ENCODE measurements around the gene RRAGD.

The RRAGD gene

DNA sequence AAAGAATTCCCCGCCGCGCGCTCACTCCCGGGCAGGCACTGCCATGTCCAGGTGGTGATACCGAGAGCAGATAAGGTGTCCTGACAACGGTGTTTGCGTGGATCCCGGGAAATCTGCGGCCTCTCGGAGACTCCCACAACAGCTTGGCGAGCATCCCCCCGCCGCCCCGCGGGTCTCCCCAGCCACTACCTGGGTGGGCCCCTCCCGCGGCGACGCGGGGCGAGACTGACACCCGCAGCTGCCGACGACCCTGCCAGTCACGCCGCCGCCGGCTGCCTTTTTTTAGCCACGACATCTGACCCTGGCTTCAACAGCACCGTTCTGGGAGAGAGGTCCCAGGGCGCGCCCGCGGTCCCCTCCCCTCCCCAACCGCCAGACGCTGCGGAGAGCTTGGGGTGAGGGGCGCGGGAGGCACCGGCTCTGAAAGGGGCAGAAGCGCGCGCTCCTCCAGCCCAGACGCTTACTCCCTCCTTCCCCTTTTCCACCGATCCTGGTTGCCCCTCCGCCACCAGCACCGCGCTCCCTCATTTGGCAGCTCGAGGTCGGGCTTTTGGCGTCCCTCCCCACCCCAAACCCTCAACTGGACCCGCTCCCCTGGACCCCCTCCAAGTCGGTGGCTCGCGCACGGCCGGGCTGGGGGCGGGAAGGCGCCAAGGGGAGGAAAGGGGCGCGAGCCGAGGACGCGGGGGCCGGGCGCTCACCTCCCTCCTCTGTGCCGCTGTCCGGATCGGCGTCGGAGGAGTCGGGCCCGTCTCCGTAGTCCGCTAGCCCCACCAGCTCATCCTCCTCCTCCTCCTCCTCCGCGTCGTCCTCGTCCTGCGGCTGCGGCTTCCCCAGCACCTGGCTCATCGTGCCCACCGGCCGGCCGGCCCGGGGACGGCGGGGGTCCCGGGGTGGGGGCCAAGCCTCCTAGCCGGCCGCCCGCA lies 665 bp downstream of the RRAGD start:
- H3K9ac ChIP-seq (ENCODE audit: low read length in 2 of 2): peak overlapping the region; percentile 36 to 61
- peaks cover 15% of the 10 kb centered on the region for H3K4me1 ChIP-seq (ENCODE audit: control insufficient read depth, insufficient read depth, low read length)
- no peaks in the 10 kb centered on the region for H3K9me3 ChIP-seq (ENCODE audit: control insufficient read depth in 2 of 2, low read length in 2 of 2)
- H3K36me3 ChIP-seq (ENCODE audit: control insufficient read depth in 2 of 2, insufficient read depth in 2 of 2, low read length in 2 of 2): no peaks in the 10 kb centered on the region
- no peaks in the 10 kb centered on the region for H3K27me3 ChIP-seq (ENCODE audit: control insufficient read depth in 1 of 2, insufficient read depth in 2 of 2, low read length in 2 of 2)
- H3K27ac ChIP-seq (ENCODE audit: low read length): peak overlapping the region; percentile 11
- H3K4me3 ChIP-seq (ENCODE audit: low read length in 2 of 2): peak overlapping the region; percentile 67 to 81

DNA sequence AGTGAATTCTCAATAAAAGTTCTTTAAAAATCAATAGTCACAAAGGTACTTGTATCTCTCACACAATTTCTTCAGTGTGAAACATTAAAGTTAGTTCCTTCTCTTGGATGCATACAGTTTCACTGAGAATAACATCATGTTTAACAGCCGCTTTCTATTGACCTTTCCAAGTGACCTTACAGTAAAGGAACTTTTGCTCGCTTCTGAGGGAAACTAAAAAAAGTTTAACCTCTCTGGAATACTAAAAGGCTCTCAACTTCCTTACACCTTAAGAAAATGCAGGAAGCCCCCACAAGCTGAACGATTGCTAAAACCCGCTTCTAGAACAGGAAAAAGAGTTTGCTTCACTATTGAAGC lies 1.3 kb downstream of the RRAGD start:
- Histone ChIP-seq H3K9ac (ENCODE audit: low read length in 2 of 2) (peak overlapping the region; percentile 36 to 61), H3K27ac (ENCODE audit: low read length) (no peak overlapping the region)

DNA sequence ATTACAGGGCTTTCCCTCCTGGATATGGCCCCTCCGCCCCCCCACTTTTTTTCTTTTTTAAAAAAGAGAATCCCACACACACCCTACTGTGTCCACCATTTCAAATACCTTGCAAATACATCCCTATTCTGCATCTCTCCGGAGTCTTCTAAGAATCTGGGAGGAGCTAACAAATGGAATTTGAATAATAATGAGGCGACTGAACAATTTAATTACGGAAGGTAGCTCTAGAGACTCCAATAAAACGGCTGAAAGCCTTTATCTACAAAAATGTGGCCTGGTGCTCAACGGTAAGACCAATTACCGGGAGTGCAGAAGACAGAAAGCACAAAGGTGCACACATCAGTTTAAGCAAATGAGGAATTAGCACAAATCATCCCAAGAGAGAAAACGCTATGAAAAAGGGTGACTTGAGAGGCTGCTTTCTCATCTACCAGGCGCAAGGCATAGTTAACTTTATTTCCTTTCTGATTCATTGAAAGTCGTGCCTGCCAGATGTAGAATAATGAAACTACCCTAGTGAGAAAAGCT lies 1.8 kb downstream of the RRAGD start:
- Histone ChIP-seq H3K27ac (ENCODE audit: low read length) (no peak overlapping the region), H3K4me3 (ENCODE audit: low read length in 2 of 2) (no peak overlapping the region)

More for the DNA sequence above, 1.3 kb downstream of the RRAGD start:
- no peaks in the 10 kb centered on the region for H3K27me3 ChIP-seq (ENCODE audit: control insufficient read depth in 1 of 2, insufficient read depth in 2 of 2, low read length in 2 of 2)
- peaks cover 15% of the 10 kb centered on the region for H3K4me1 ChIP-seq (ENCODE audit: control insufficient read depth, insufficient read depth, low read length)
- H3K4me3 ChIP-seq (ENCODE audit: low read length in 2 of 2): peak overlapping the region; percentile 67 to 81
- H3K9me3 ChIP-seq (ENCODE audit: control insufficient read depth in 2 of 2, low read length in 2 of 2): no peaks in the 10 kb centered on the region
- no peaks in the 10 kb centered on the region for H3K36me3 ChIP-seq (ENCODE audit: control insufficient read depth in 2 of 2, insufficient read depth in 2 of 2, low read length in 2 of 2)

DNA sequence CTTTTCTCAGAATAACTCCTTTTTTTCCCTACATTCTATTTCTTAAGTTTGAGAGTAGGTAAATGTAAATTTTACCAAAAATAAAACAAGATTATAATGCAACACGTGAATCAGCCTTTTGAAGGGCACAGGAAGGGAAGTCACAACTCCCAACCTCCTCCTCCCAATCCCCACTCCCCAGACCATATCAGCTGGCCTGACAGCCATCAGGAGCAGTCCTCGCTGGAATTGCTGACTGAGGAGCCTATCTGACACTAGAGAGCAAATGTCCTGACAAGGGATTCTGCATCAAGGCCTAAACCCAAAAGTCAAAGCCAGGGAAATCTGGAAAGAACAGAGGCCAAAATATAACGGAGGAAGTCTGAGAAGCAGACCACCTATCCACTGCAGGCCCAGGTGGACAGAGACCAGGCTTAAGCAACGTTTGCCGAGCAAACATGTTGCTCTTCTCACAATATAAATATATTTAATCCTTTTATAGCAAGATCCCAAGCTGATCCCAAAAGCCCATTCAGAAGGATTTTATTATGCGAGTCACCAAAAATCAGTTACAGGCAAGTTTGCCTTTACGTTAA lies 2.5 kb downstream of the RRAGD start:
- no peaks in the 10 kb centered on the region for H3K36me3 ChIP-seq (ENCODE audit: control insufficient read depth in 2 of 2, insufficient read depth in 2 of 2, low read length in 2 of 2)
- H3K27ac ChIP-seq (ENCODE audit: low read length): no peak overlapping the region
- no peak overlapping the region for H3K9ac ChIP-seq (ENCODE audit: low read length in 2 of 2)
- H3K4me3 ChIP-seq (ENCODE audit: low read length in 2 of 2): no peak overlapping the region
- no peaks in the 10 kb centered on the region for H3K9me3 ChIP-seq (ENCODE audit: control insufficient read depth in 2 of 2, low read length in 2 of 2)
- peaks cover 15% of the 10 kb centered on the region for H3K4me1 ChIP-seq (ENCODE audit: control insufficient read depth, insufficient read depth, low read length)
- H3K27me3 ChIP-seq (ENCODE audit: control insufficient read depth in 1 of 2, insufficient read depth in 2 of 2, low read length in 2 of 2): no peaks in the 10 kb centered on the region

More for the DNA sequence above, 1.8 kb downstream of the RRAGD start:
- Histone ChIP-seq H3K9me3 (ENCODE audit: control insufficient read depth in 2 of 2, low read length in 2 of 2) (no peaks in the 10 kb centered on the region), H3K27me3 (ENCODE audit: control insufficient read depth in 1 of 2, insufficient read depth in 2 of 2, low read length in 2 of 2) (no peaks in the 10 kb centered on the region), H3K36me3 (ENCODE audit: control insufficient read depth in 2 of 2, insufficient read depth in 2 of 2, low read length in 2 of 2) (no peaks in the 10 kb centered on the region), H3K9ac (ENCODE audit: low read length in 2 of 2) (no peak overlapping the region), H3K4me1 (ENCODE audit: control insufficient read depth, insufficient read depth, low read length) (peaks cover 15% of the 10 kb centered on the region)

DNA sequence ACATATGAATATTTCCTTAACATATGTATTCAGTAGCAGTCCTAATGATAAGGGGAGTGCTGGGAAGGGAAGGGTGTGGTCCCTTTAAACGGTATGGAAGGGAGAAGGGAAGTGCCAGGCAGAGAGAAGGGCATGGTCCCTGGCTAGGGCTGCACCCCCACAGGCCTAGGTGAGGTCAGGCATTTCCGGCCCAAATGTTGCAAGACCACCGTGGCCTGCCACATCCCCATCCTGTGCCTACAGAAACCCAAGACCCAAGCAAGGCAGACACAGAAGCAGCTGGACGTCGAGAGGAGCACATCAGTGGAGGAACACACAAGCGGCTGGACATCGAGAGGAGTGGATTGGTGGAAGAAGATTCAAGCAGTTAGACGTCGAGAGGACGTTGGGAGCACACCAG lies 5.9 kb downstream of the RRAGD start:
- Histone ChIP-seq H3K9me3 (ENCODE audit: control insufficient read depth in 2 of 2, low read length in 2 of 2) (no peaks in the 10 kb centered on the region), H3K9ac (ENCODE audit: low read length in 2 of 2) (no peak overlapping the region), H3K27ac (ENCODE audit: low read length) (no peak overlapping the region), H3K4me1 (ENCODE audit: control insufficient read depth, insufficient read depth, low read length) (peaks cover 3% of the 10 kb centered on the region), H3K27me3 (ENCODE audit: control insufficient read depth in 1 of 2, insufficient read depth in 2 of 2, low read length in 2 of 2) (no peaks in the 10 kb centered on the region), H3K4me3 (ENCODE audit: low read length in 2 of 2) (no peak overlapping the region), H3K36me3 (ENCODE audit: control insufficient read depth in 2 of 2, insufficient read depth in 2 of 2, low read length in 2 of 2) (no peaks in the 10 kb centered on the region)

DNA sequence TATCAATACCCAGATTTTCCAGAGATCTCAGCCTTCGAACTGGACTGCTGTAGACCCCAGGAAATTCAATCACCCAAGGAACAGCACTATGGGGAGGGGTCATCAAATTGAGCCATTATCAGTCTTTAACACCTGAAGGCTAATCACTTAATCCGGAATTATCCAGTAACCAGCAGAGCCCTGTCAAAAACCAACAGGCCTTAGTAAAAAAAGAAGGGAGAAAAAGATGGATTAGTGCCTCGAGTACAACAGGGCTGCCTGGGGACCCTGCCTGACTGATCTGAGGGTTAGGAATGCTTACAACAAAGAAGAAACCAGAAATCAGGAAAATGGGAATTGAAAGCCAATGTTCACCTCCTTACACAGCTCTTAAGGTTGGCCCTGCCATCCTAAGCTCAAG lies 7.6 kb downstream of the RRAGD start:
- no peaks in the 10 kb centered on the region for H3K27me3 ChIP-seq (ENCODE audit: control insufficient read depth in 1 of 2, insufficient read depth in 2 of 2, low read length in 2 of 2)
- H3K27ac ChIP-seq (ENCODE audit: low read length): no peak overlapping the region
- H3K4me1 ChIP-seq (ENCODE audit: control insufficient read depth, insufficient read depth, low read length): no peaks in the 10 kb centered on the region
- H3K4me3 ChIP-seq (ENCODE audit: low read length in 2 of 2): no peak overlapping the region
- no peak overlapping the region for H3K9ac ChIP-seq (ENCODE audit: low read length in 2 of 2)
- no peaks in the 10 kb centered on the region for H3K9me3 ChIP-seq (ENCODE audit: control insufficient read depth in 2 of 2, low read length in 2 of 2)
- no peaks in the 10 kb centered on the region for H3K36me3 ChIP-seq (ENCODE audit: control insufficient read depth in 2 of 2, insufficient read depth in 2 of 2, low read length in 2 of 2)

DNA sequence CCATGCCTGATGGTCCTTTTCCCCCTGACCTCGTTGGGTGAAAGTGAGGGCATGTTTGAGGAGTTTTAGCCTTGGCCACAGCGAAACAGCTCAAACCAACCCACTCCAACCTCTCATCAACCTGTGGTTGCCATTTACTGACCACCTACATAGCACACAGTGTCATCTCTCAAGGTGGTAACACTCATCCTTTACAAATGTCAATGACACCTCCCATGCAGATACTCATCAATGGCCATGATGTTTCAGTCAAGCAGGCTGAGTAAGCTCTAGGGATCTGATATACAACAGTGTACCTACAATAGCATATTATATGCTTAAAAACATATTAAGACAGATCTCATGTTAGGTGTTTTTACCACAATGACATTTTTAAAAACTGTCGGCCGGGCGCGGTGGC lies 9.3 kb downstream of the RRAGD start:
- H3K9ac ChIP-seq (ENCODE audit: low read length in 2 of 2): no peak overlapping the region
- no peaks in the 10 kb centered on the region for H3K36me3 ChIP-seq (ENCODE audit: control insufficient read depth in 2 of 2, insufficient read depth in 2 of 2, low read length in 2 of 2)
- no peaks in the 10 kb centered on the region for H3K9me3 ChIP-seq (ENCODE audit: control insufficient read depth in 2 of 2, low read length in 2 of 2)
- no peak overlapping the region for H3K4me3 ChIP-seq (ENCODE audit: low read length in 2 of 2)
- no peak overlapping the region for H3K27ac ChIP-seq (ENCODE audit: low read length)
- no peaks in the 10 kb centered on the region for H3K4me1 ChIP-seq (ENCODE audit: control insufficient read depth, insufficient read depth, low read length)
- no peaks in the 10 kb centered on the region for H3K27me3 ChIP-seq (ENCODE audit: control insufficient read depth in 1 of 2, insufficient read depth in 2 of 2, low read length in 2 of 2)

DNA sequence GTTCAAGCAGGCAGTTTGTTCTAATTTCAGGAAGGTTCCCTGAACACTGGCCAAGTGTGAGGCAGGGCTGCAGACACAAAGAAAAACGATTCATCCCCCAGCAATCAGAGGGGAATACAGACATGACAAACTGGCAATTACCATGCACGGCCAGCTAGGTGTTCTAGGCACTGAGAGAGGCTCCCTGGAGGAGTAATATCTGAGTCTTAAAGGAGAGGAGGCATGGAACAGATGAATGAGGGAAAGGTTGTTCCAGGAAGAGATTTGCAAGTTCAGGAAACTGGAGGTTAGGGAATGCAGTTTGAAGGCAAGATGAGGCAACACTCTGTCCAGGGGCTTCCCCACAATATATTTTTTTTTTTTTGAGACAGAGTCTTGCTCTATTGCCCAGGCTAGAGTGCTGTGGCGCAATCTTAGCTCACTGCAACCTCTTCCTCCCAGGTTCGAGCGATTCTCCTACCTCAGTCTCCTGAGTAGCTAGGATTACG lies 11.1 kb downstream of the RRAGD start:
- Histone ChIP-seq H3K9ac (ENCODE audit: low read length in 2 of 2) (no peak overlapping the region), H3K27ac (ENCODE audit: low read length) (no peak overlapping the region), H3K4me1 (ENCODE audit: control insufficient read depth, insufficient read depth, low read length) (no peaks in the 10 kb centered on the region), H3K27me3 (ENCODE audit: control insufficient read depth in 1 of 2, insufficient read depth in 2 of 2, low read length in 2 of 2) (no peaks in the 10 kb centered on the region), H3K9me3 (ENCODE audit: control insufficient read depth in 2 of 2, low read length in 2 of 2) (no peaks in the 10 kb centered on the region), H3K4me3 (ENCODE audit: low read length in 2 of 2) (no peak overlapping the region), H3K36me3 (ENCODE audit: control insufficient read depth in 2 of 2, insufficient read depth in 2 of 2, low read length in 2 of 2) (no peaks in the 10 kb centered on the region)

DNA sequence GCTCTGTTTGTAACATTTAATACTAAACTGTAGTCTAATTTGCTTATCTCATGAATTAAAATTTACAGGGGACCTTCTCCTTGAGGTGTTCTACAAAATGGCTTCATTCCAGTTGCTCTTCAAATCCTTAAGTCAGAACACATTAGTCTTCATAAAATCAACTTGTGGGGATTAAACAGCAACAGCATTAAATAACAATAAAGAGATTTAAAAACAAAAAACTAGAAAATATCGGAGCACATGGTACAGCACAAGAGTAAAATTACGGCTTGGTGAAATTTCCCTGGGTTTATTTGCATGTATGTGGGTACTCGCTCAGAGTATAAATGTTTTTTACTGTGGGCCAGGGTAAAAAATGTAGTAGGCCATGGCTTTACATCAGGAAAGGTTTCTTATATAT lies 12.0 kb downstream of the RRAGD start:
- Histone ChIP-seq H3K27ac (ENCODE audit: low read length) (no peak overlapping the region), H3K9me3 (ENCODE audit: control insufficient read depth in 2 of 2, low read length in 2 of 2) (no peaks in the 10 kb centered on the region), H3K4me3 (ENCODE audit: low read length in 2 of 2) (no peak overlapping the region), H3K27me3 (ENCODE audit: control insufficient read depth in 1 of 2, insufficient read depth in 2 of 2, low read length in 2 of 2) (no peaks in the 10 kb centered on the region), H3K4me1 (ENCODE audit: control insufficient read depth, insufficient read depth, low read length) (no peaks in the 10 kb centered on the region), H3K9ac (ENCODE audit: low read length in 2 of 2) (no peak overlapping the region), H3K36me3 (ENCODE audit: control insufficient read depth in 2 of 2, insufficient read depth in 2 of 2, low read length in 2 of 2) (no peaks in the 10 kb centered on the region)

DNA sequence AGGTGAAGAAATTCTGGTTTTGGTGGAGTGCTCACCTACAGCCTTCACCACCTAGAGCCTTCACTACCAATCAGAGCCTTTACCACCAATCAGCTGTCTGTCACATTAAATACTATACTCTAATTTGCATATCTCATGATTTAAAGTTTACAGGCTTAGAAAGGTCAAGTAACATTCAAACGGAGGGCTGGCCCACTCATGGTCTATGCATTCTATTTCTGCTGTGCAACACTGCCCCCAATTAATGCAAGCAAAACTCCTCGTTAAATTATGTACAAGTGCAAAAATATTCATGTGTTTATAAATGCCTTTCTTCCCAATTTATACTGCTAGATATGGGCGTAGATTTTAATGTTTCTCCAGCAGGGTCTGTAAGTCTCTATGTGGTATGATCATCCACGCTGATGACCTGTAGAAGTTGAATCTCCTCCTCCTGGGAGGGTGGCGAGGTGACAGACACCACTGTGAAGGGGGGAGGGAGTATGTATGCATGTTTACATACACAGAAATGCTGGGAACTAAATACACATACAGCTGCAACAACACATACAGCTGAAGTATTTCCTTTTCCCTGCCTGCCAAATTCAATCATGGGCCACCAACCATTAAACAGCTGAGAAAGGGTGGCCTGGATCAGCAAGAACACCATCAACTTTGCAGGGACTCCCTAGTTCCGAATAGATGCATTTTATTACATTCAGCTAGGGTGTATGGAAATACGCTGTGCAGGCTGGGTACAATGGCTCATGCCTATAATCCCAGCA lies 13.1 kb downstream of the RRAGD start:
- Histone ChIP-seq H3K9me3 (ENCODE audit: control insufficient read depth in 2 of 2, low read length in 2 of 2) (no peaks in the 10 kb centered on the region), H3K4me1 (ENCODE audit: control insufficient read depth, insufficient read depth, low read length) (no peaks in the 10 kb centered on the region), H3K27me3 (ENCODE audit: control insufficient read depth in 1 of 2, insufficient read depth in 2 of 2, low read length in 2 of 2) (no peaks in the 10 kb centered on the region), H3K27ac (ENCODE audit: low read length) (no peak overlapping the region), H3K4me3 (ENCODE audit: low read length in 2 of 2) (no peak overlapping the region), H3K36me3 (ENCODE audit: control insufficient read depth in 2 of 2, insufficient read depth in 2 of 2, low read length in 2 of 2) (no peaks in the 10 kb centered on the region), H3K9ac (ENCODE audit: low read length in 2 of 2) (no peak overlapping the region)

Data from stomach smooth muscle (tissue), 2 donors.